ENCODE results near the gene THSD7B. TPM values are rescaled to one million over a fixed set of nuclear protein-coding genes. Genes with fewer than 3 reads are reported as not detected.
"Not testable (repeated sequence)": the region's sequence is repeated elsewhere in the genome, so short reads cannot be mapped to it uniquely, and the experiment has no call there.

THSD7B gene
- total RNA-seq, 1 donor: under 0.01 TPM

GRCh38 chr2:136957044-136957443 lies 191.7 kb downstream of the THSD7B start:
- Histone ChIP-seq H3K4me3 (ENCODE audit: insufficient read depth, low read length) (no peak overlapping the region), H3K4me1 (ENCODE audit: insufficient read depth, low read length) (no peaks in the 10 kb centered on the region), H3K4me2 (ENCODE audit: insufficient read depth, low read length) (no peak overlapping the region), H3K79me2 (ENCODE audit: insufficient read depth, low read length) (no peaks in the 10 kb centered on the region), H3K27me3 (ENCODE audit: insufficient read depth, low read length) (no peaks in the 10 kb centered on the region), H2AFZ (ENCODE audit: low read length) (no peak overlapping the region), H3K27ac (ENCODE audit: low read depth, low read length) (no peak overlapping the region), H4K20me1 (ENCODE audit: insufficient read depth, low read length) (no peaks in the 10 kb centered on the region), H3K9me3 (ENCODE audit: low read depth, low read length) (no peaks in the 10 kb centered on the region), H3K36me3 (ENCODE audit: insufficient read depth, low read length) (no peaks in the 10 kb centered on the region)
- TF ChIP-seq CTCF (IDR thresholded peaks at IDR 0.05; ENCODE audit: extremely low read depth, low read depth, low read length): no peak
- no peak for DNase-seq (ENCODE audit: insufficient read length, low spot score, missing footprints)

GRCh38 chr2:136962105-136962725 lies 196.9 kb downstream of the THSD7B start:
- no peak for DNase-seq (ENCODE audit: insufficient read length, low spot score, missing footprints)
- no peaks in the 10 kb centered on the region for H3K36me3 ChIP-seq (ENCODE audit: insufficient read depth, low read length)
- H3K4me1 ChIP-seq (ENCODE audit: insufficient read depth, low read length): no peaks in the 10 kb centered on the region
- H3K79me2 ChIP-seq (ENCODE audit: insufficient read depth, low read length): no peaks in the 10 kb centered on the region
- H3K4me2 ChIP-seq (ENCODE audit: insufficient read depth, low read length): no peak overlapping the region
- H3K4me3 ChIP-seq (ENCODE audit: insufficient read depth, low read length): no peak overlapping the region
- no peaks in the 10 kb centered on the region for H4K20me1 ChIP-seq (ENCODE audit: insufficient read depth, low read length)
- H3K27me3 ChIP-seq (ENCODE audit: insufficient read depth, low read length): no peaks in the 10 kb centered on the region
- no peak for TF ChIP-seq CTCF (IDR thresholded peaks at IDR 0.05; ENCODE audit: extremely low read depth, low read depth, low read length)
- H2AFZ ChIP-seq (ENCODE audit: low read length): no peak overlapping the region
- H3K9me3 ChIP-seq (ENCODE audit: low read depth, low read length): no peaks in the 10 kb centered on the region
- H3K27ac ChIP-seq (ENCODE audit: low read depth, low read length): no peak overlapping the region

DNA sequence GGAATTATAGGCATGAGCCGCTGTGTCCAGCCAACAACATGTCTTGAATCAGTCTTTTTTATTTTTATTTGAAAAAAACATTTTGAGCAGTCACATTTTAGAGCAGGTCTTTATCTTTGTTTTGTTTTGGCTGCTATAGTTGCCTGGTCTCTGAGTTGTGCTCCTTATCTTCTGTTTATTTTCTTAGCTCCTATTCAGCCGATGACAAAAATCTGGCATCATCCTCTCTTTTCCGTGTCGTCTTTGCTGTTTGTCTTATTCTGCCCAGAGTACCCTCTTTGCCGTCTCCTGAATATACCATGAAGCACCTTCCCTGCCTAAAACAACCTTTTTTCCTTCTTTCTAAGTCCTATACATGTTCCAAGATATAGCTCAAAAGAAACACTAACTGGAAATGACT lies 201.1 kb downstream of the THSD7B start:
- Histone ChIP-seq H2AFZ (ENCODE audit: low read length) (no peak overlapping the region), H3K4me1 (ENCODE audit: insufficient read depth, low read length) (no peaks in the 10 kb centered on the region), H3K36me3 (ENCODE audit: insufficient read depth, low read length) (no peaks in the 10 kb centered on the region), H4K20me1 (ENCODE audit: insufficient read depth, low read length) (no peaks in the 10 kb centered on the region), H3K27ac (ENCODE audit: low read depth, low read length) (no peak overlapping the region), H3K4me3 (ENCODE audit: insufficient read depth, low read length) (no peak overlapping the region), H3K27me3 (ENCODE audit: insufficient read depth, low read length) (no peaks in the 10 kb centered on the region), H3K4me2 (ENCODE audit: insufficient read depth, low read length) (no peak overlapping the region), H3K79me2 (ENCODE audit: insufficient read depth, low read length) (no peaks in the 10 kb centered on the region), H3K9me3 (ENCODE audit: low read depth, low read length) (no peaks in the 10 kb centered on the region)
- TF ChIP-seq CTCF (IDR thresholded peaks at IDR 0.05; ENCODE audit: extremely low read depth, low read depth, low read length): no peak
- no peak for DNase-seq (ENCODE audit: insufficient read length, low spot score, missing footprints)

DNA sequence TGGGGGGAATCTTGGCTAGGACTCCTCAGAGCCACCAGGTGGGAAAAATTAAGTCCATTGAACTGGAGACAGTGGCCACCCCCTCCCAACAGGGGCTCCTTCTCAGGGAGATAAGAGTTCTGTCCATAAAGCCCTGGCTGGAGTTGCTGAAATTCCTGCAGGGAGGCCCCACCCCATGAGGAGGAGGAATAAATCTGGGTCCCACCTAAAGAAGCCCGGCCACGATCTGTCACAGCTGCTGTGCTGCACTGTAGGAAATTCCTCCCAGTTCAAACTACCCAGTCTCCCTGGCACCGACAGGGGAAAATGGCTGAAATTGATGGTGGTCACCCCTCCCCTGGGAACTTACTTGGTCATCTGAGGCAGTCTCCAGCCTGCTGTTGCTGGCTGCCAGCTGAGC lies 215.0 kb downstream of the THSD7B start:
- H3K27me3 ChIP-seq (ENCODE audit: insufficient read depth, low read length): no peaks in the 10 kb centered on the region
- no peaks in the 10 kb centered on the region for H3K36me3 ChIP-seq (ENCODE audit: insufficient read depth, low read length)
- no peak overlapping the region for H3K4me3 ChIP-seq (ENCODE audit: insufficient read depth, low read length)
- no peaks in the 10 kb centered on the region for H3K9me3 ChIP-seq (ENCODE audit: low read depth, low read length)
- no peak overlapping the region for H3K4me2 ChIP-seq (ENCODE audit: insufficient read depth, low read length)
- no peak overlapping the region for H3K27ac ChIP-seq (ENCODE audit: low read depth, low read length)
- no peak for DNase-seq (ENCODE audit: insufficient read length, low spot score, missing footprints)
- H2AFZ ChIP-seq (ENCODE audit: low read length): no peak overlapping the region
- H3K4me1 ChIP-seq (ENCODE audit: insufficient read depth, low read length): no peaks in the 10 kb centered on the region
- no peaks in the 10 kb centered on the region for H3K79me2 ChIP-seq (ENCODE audit: insufficient read depth, low read length)
- H4K20me1 ChIP-seq (ENCODE audit: insufficient read depth, low read length): no peaks in the 10 kb centered on the region
- no peak for TF ChIP-seq CTCF (IDR thresholded peaks at IDR 0.05; ENCODE audit: extremely low read depth, low read depth, low read length)

GRCh38 chr2:136981689-136982088 lies 216.3 kb downstream of the THSD7B start:
- H3K36me3 ChIP-seq (ENCODE audit: insufficient read depth, low read length); H3K4me1 ChIP-seq (ENCODE audit: insufficient read depth, low read length); H3K4me3 ChIP-seq (ENCODE audit: insufficient read depth, low read length); H2AFZ ChIP-seq (ENCODE audit: low read length); H3K27me3 ChIP-seq (ENCODE audit: insufficient read depth, low read length); H3K27ac ChIP-seq (ENCODE audit: low read depth, low read length); H3K79me2 ChIP-seq (ENCODE audit: insufficient read depth, low read length); H3K4me2 ChIP-seq (ENCODE audit: insufficient read depth, low read length); H4K20me1 ChIP-seq (ENCODE audit: insufficient read depth, low read length); H3K9me3 ChIP-seq (ENCODE audit: low read depth, low read length); DNase-seq (ENCODE audit: insufficient read length, low spot score, missing footprints): not testable (repeated sequence)

Measured in osteoblast (primary cell).